Activated naive CD8-positive, alpha-beta T cell treated with anti-CD3 and anti-CD28 coated beads for 36 hours (primary cell): ENCODE results near the gene CS. TPM values are rescaled to one million over a fixed set of nuclear protein-coding genes. Genes with fewer than 3 reads are reported as not detected.
A peak's percentile ranks its signal among the peaks of the same experiment; 100 is the strongest.
"Not testable (repeated sequence)": the region's sequence is repeated elsewhere in the genome, so short reads cannot be mapped to it uniquely, and the experiment has no call there.

Source experiments
- DNase-seq: peaks from one replicate; pipeline ENCODE4 v3.0.0; 2021
- H3K27ac Mint-ChIP-seq: one replicate; pipeline ENCODE4 v1.8.0; 2022; ENCODE audit warnings: mild to moderate bottlenecking, moderate library complexity, mixed read lengths
- H3K27me3 Mint-ChIP-seq: one replicate; pipeline ENCODE4 v1.8.0; 2022; ENCODE audit warnings: mild to moderate bottlenecking, mixed read lengths
- H3K36me3 Mint-ChIP-seq: one replicate; pipeline ENCODE4 v1.8.0; 2021; ENCODE audit warnings: mild to moderate bottlenecking, mixed read lengths
- H3K4me1 Mint-ChIP-seq: one replicate; pipeline ENCODE4 v1.8.0; 2021; ENCODE audit warnings: mixed read lengths
- H3K4me3 Mint-ChIP-seq: one replicate; pipeline ENCODE4 v1.8.0; 2022; ENCODE audit warnings: mild to moderate bottlenecking, moderate library complexity, mixed read lengths
- H3K9me3 Mint-ChIP-seq: one replicate; pipeline ENCODE4 v1.8.0; 2022; ENCODE audit warnings: mixed read lengths
- total RNA-seq, 2 experiments: library from RNA; stranded (reverse); gene quantifications; one replicate each; pipeline ENCODE4 v1.2.3, GENCODE V29; 2021

Gene CS
- total RNA-seq, 2 experiments from 2014 or later: 288 to 311 TPM

GRCh38 chr12:56304276-56304675 is 4.1 kb upstream of the CS start:
- H3K9me3 Mint-ChIP-seq: no peaks in the 10 kb centered on the region
- H3K4me3 Mint-ChIP-seq: no peak overlapping the region
- H3K36me3 Mint-ChIP-seq: peaks cover 7% of the 10 kb centered on the region
- no peak overlapping the region for H3K27ac Mint-ChIP-seq
- no peak for DNase-seq
- H3K4me1 Mint-ChIP-seq: peaks cover 15% of the 10 kb centered on the region
- H3K27me3 Mint-ChIP-seq: no peaks in the 10 kb centered on the region

DNA sequence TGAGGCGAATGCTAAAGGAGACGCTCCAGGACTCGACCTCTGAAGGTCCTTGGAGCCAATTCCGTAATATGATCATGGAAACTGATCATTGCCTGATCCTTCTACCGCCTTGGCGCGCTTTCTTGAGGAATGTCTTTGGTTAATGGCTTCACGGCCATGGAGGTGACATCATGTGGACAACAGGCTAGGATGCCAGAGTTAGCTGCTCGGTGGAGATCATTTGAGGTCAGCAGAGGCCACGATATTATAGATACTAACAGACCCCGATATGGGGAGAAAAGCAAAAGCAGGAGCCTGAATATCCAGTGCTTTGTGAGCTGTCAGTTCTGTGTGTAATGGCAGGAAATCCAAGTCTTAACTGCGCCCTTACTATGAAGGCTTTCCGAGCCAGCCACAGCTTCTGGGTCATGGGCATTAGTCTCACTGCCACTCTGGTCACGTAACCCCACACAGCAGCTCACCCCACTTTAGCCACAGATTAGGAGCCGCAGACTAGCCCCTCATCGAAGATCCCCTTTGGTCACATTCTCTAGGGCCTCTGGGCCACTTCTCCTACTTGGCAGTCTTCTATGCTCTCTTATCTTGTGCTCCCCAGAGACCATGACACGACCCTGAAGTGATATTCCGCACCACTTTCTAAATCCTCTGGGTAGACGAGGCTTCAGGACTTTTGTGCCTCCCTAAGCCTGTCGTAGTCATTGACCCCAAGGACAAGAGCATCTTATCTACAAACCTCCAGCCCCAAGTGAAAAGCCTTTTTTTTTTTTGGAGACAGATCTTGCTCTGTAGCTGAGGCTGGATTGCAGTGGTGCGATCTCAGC is 724 bp upstream of the CS start:
- H3K27ac Mint-ChIP-seq: peak overlapping the region; percentile 97
- no peaks in the 10 kb centered on the region for H3K27me3 Mint-ChIP-seq
- no peaks in the 10 kb centered on the region for H3K9me3 Mint-ChIP-seq
- peak overlapping the region; percentile 97 for H3K4me3 Mint-ChIP-seq
- DNase-seq: no peak
- H3K36me3 Mint-ChIP-seq: peaks cover 32% of the 10 kb centered on the region
- H3K4me1 Mint-ChIP-seq: peaks cover 46% of the 10 kb centered on the region

GRCh38 chr12:56299308-56299852 is 750 bp downstream of the CS start:
- Mint-ChIP-seq H3K4me1 (peaks cover 49% of the 10 kb centered on the region), H3K36me3 (peaks cover 32% of the 10 kb centered on the region), H3K27ac (peak overlapping the region; percentile 97), H3K4me3 (peak overlapping the region; percentile 97), H3K9me3 (no peaks in the 10 kb centered on the region), H3K27me3 (no peaks in the 10 kb centered on the region)
- DNase-seq: peak; percentile 10

DNA sequence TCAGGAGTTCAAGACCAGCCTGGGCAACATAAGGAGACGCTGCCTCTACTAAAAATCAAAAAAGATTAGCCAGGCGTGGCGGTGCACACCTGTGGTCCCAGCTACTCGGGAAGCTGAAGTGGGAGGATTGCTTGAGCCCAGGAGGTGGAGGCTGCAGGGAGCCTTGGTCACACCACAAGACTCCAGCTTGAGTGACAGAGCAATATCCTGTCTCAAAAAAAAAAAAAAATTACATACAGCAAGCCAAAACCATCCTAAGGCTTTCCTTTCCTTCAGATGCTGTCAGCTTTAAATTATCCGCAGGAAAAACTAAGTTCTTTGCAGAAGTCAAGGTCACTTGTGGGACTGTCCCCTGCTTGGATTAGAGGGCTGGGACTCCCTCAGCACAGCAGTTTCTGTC is 1.3 kb downstream of the CS start:
- no peak for DNase-seq
- Mint-ChIP-seq H3K27ac (peak overlapping the region; percentile 97), H3K4me1 (peaks cover 53% of the 10 kb centered on the region)

GRCh38 chr12:56297400-56297799 is 2.7 kb downstream of the CS start:
- Mint-ChIP-seq H3K36me3 (peaks cover 38% of the 10 kb centered on the region), H3K9me3 (no peaks in the 10 kb centered on the region), H3K27ac (no peak overlapping the region), H3K4me3 (peak overlapping the region; percentile 37), H3K4me1 (peaks cover 58% of the 10 kb centered on the region), H3K27me3 (no peaks in the 10 kb centered on the region)
- no peak for DNase-seq

More for the DNA sequence above, 1.3 kb downstream of the CS start:
- no peaks in the 10 kb centered on the region for H3K9me3 Mint-ChIP-seq
- H3K27me3 Mint-ChIP-seq: no peaks in the 10 kb centered on the region
- peak overlapping the region; percentile 97 for H3K4me3 Mint-ChIP-seq
- peaks cover 34% of the 10 kb centered on the region for H3K36me3 Mint-ChIP-seq

GRCh38 chr12:56296295-56296694 is 3.8 kb downstream of the CS start:
- no peak overlapping the region for H3K4me3 Mint-ChIP-seq
- peaks cover 61% of the 10 kb centered on the region for H3K4me1 Mint-ChIP-seq
- H3K27ac Mint-ChIP-seq: peak overlapping the region; percentile 2
- peaks cover 40% of the 10 kb centered on the region for H3K36me3 Mint-ChIP-seq
- H3K27me3 Mint-ChIP-seq: no peaks in the 10 kb centered on the region
- DNase-seq: no peak
- no peaks in the 10 kb centered on the region for H3K9me3 Mint-ChIP-seq

DNA sequence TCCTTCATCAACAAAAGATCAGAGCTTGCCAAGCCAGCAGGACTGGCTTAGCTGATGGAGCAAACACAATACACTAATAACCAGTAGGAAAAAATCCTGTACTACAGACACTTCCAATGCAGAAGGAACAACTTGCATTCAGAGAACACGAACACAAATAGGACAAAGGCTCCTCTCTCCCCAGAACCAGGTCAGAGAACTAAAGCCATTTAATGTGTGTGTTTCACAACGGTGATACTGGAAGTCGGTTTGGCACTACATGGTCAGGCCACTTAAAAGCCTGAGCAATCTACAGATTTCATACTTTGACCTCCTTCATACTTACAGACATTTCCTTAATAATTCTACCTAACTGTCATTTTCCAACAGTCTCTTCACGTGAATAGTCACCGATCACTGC is 6.3 kb downstream of the CS start:
- DNase-seq: no peak
- Mint-ChIP-seq H3K4me1 (peaks cover 58% of the 10 kb centered on the region), H3K27ac (no peak overlapping the region), H3K36me3 (peaks cover 37% of the 10 kb centered on the region), H3K4me3 (no peak overlapping the region), H3K9me3 (no peaks in the 10 kb centered on the region), H3K27me3 (no peaks in the 10 kb centered on the region)

DNA sequence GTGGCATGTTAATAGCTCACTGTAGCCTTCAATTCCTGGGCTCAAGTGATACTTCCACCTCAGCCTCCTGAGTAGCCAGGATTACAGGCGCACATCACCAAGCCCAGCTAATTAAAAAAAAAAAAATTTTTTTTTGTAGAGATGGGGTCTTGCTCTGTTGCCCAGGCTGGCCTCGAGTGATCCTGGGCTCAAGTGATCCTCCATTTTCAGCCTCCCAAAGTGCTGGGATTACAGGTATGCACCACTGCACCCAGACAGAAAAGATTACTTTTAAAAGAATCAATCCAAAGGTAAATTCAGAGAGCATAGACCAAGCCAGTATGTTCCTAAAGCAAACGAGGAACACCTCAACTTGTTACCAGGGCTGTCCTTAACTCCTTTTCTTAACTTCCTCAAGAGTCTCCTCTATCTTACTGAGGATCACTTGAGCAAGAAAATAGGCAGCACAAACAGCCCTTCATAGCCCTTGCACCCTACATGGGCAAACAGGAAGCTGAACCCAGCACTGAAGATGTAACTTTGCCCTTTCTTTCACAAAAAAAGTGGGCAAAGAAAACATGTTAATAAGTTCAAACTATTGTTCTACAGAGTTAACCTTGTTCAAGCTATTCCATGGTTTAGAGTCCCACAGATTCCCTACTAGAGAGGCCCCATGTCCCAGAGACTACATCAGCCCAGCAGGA is 11.3 kb downstream of the CS start:
- no peaks in the 10 kb centered on the region for H3K27me3 Mint-ChIP-seq
- H3K36me3 Mint-ChIP-seq: peaks cover 21% of the 10 kb centered on the region
- peak overlapping the region; percentile 25 for H3K27ac Mint-ChIP-seq
- peaks cover 25% of the 10 kb centered on the region for H3K4me1 Mint-ChIP-seq
- no peak overlapping the region for H3K4me3 Mint-ChIP-seq
- H3K9me3 Mint-ChIP-seq: no peaks in the 10 kb centered on the region
- no peak for DNase-seq

DNA sequence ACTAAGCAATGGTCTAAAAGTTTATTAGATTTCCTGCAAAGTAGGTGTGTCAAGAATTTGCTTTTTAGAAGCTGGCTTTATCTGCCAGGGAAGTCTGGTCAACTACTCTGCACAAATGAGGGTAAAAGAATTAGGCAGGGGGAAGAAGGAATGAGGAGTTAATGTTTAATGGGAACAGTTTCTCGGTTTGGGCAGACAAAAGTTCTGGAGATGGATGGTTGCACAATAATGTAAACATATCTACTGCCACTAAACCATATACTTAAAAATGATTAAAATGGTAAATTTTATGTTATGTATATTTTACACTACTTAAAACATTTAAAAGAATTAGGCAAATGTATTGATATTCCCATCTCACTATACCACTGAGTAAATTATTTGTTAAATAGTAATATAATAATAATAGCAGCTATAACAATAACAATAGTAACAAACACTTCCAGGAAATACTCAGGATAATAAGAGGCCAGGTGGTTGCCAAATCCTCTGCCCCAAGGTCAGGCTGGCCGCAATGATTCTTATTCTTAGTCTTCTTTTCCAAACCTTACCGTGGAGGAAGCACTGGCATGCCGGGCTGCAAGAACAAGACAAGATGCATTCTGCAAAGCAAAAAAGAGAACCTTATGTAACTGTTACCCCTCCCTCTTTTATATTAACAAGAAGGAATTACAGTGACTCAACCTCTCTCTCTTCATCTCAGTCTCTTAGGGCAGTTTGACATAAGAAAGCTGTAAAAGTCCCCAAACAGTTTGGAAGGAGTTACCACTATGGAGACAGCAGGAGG is 13.9 kb downstream of the CS start:
- H3K27me3 Mint-ChIP-seq: no peaks in the 10 kb centered on the region
- peaks cover 10% of the 10 kb centered on the region for H3K4me1 Mint-ChIP-seq
- no peak overlapping the region for H3K4me3 Mint-ChIP-seq
- peaks cover 24% of the 10 kb centered on the region for H3K36me3 Mint-ChIP-seq
- H3K9me3 Mint-ChIP-seq: no peaks in the 10 kb centered on the region
- H3K27ac Mint-ChIP-seq: no peak overlapping the region
- DNase-seq: no peak

GRCh38 chr12:56284263-56284662 is 15.9 kb downstream of the CS start:
- H3K4me1 Mint-ChIP-seq, H3K27me3 Mint-ChIP-seq, H3K27ac Mint-ChIP-seq, H3K9me3 Mint-ChIP-seq, DNase-seq, H3K4me3 Mint-ChIP-seq: not testable (repeated sequence)
- H3K36me3 Mint-ChIP-seq: peaks cover 24% of the 10 kb centered on the region

- Mint-ChIP-seq H3K27ac (no peak overlapping the region), H3K4me1 (no peaks in the 10 kb centered on the region), H3K9me3 (no peaks in the 10 kb centered on the region), H3K27me3 (no peaks in the 10 kb centered on the region), H3K4me3 (no peak overlapping the region), H3K36me3 (peaks cover 32% of the 10 kb centered on the region)
- DNase-seq: no peak
Observed at GRCh38 chr12:56282579-56282978, 17.6 kb downstream of the CS start.

GRCh38 chr12:56282030-56282429 is 18.1 kb downstream of the CS start:
- Mint-ChIP-seq H3K27ac (no peak overlapping the region), H3K4me1 (no peaks in the 10 kb centered on the region), H3K36me3 (peaks cover 33% of the 10 kb centered on the region), H3K4me3 (no peak overlapping the region), H3K27me3 (no peaks in the 10 kb centered on the region), H3K9me3 (no peaks in the 10 kb centered on the region)
- DNase-seq: no peak

- H3K9me3 Mint-ChIP-seq: no peaks in the 10 kb centered on the region
- H3K4me1 Mint-ChIP-seq: no peaks in the 10 kb centered on the region
- no peak for DNase-seq
- H3K27me3 Mint-ChIP-seq: no peaks in the 10 kb centered on the region
- peaks cover 35% of the 10 kb centered on the region for H3K36me3 Mint-ChIP-seq
- H3K4me3 Mint-ChIP-seq: no peak overlapping the region
- H3K27ac Mint-ChIP-seq: no peak overlapping the region
Observed at GRCh38 chr12:56280849-56281248, 19.3 kb downstream of the CS start.

DNA sequence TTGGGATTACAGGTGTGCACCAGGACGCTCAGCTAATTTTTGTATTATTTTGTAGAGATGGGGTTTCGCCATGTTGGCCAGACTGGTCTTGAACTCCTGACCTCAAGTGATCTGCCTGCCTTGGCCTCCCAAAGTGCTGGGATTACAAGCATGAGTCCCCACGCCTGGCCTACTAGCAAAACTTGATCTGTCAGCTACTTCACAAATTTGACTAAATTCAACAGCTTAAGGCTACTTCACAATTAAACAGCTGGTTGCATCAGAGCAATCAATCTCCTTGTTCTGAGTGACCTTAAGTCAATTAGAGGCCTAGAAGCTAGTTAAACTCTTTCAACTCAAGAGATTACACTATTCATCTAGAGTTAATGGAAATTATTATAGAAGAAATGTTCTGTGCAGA is 21.2 kb downstream of the CS start:
- Mint-ChIP-seq H3K4me3 (no peak overlapping the region), H3K27ac (no peak overlapping the region), H3K27me3 (no peaks in the 10 kb centered on the region), H3K9me3 (no peaks in the 10 kb centered on the region), H3K36me3 (peaks cover 37% of the 10 kb centered on the region), H3K4me1 (no peaks in the 10 kb centered on the region)
- DNase-seq: no peak

GRCh38 chr12:56274299-56274698 is 25.8 kb downstream of the CS start:
- Mint-ChIP-seq H3K9me3 (no peaks in the 10 kb centered on the region), H3K4me1 (no peaks in the 10 kb centered on the region), H3K36me3 (peaks cover 35% of the 10 kb centered on the region), H3K27me3 (no peaks in the 10 kb centered on the region), H3K4me3 (no peak overlapping the region), H3K27ac (no peak overlapping the region)
- no peak for DNase-seq
